ENCODE data around the gene RUNX3. TPM values are rescaled to one million over a fixed set of nuclear protein-coding genes. Genes with fewer than 3 reads are reported as not detected.

RUNX3 gene
- total RNA-seq, 1 experiment from 2014 or later = 1.5 TPM

- peaks cover 16% of the 10 kb centered on the region for H3K36me3 Mint-ChIP-seq
- CTCF ChIA-PET = no interaction called here
- POLR2A ChIA-PET = no interaction called here
- no peak overlapping the region for H3K4me3 Mint-ChIP-seq
- peaks cover 42% of the 10 kb centered on the region for H3K9me3 Mint-ChIP-seq
- TF ChIP-seq AFF4 (CRISPR knock-in tag; IDR thresholded peaks at IDR 0.05; ENCODE audit: borderline replicate concordance) (no peak), ATF1 (CRISPR knock-in tag; IDR thresholded peaks at IDR 0.05) (no peak), USF1 (CRISPR knock-in tag; IDR thresholded peaks at IDR 0.05) (no peak), NR2C2 (CRISPR knock-in tag; IDR thresholded peaks at IDR 0.05) (no peak), SMAD4 (CRISPR knock-in tag; IDR thresholded peaks at IDR 0.05) (no peak), KAT7 (CRISPR knock-in tag; IDR thresholded peaks at IDR 0.05; ENCODE audit: borderline replicate concordance) (no peak), JAZF1 (CRISPR knock-in tag; IDR thresholded peaks at IDR 0.05) (no peak), AR (CRISPR knock-in tag; IDR thresholded peaks at IDR 0.05) (no peak), ZNF121 (CRISPR knock-in tag; IDR thresholded peaks at IDR 0.05) (no peak)
- H3K4me1 Mint-ChIP-seq = no peaks in the 10 kb centered on the region
- DNase-seq (ENCODE audit: low spot score) (no peak), ATAC-seq (no peak)
- no peak overlapping the region for H3K27ac Mint-ChIP-seq
- H3K27me3 Mint-ChIP-seq (ENCODE audit: low read depth) = peaks cover 9% of the 10 kb centered on the region
Observed at GRCh38 chr1:24890887-24891286, 39.2 kb downstream of the RUNX3 start.

- POLR2A ChIA-PET = no interaction called here
- Mint-ChIP-seq H3K27me3 (ENCODE audit: low read depth) (peaks cover 16% of the 10 kb centered on the region), H3K36me3 (peaks cover 16% of the 10 kb centered on the region), H3K4me1 (no peaks in the 10 kb centered on the region), H3K27ac (no peak overlapping the region), H3K9me3 (peaks cover 42% of the 10 kb centered on the region), H3K4me3 (no peak overlapping the region)
- CTCF ChIA-PET = interaction anchor here (1.4 to 3.2 kb wide), 2 partner anchors 10 to 201 kb away, joined by 4 to 12 read pairs; no protein-coding TSS in a partner anchor
- TF ChIP-seq SP1 (CRISPR knock-in tag; conservative IDR thresholded peaks at IDR 0.05) (no peak), RORB (CRISPR knock-in tag; IDR thresholded peaks at IDR 0.05) (no peak), ZNF232 (CRISPR knock-in tag; IDR thresholded peaks at IDR 0.05) (no peak), ATF6 (CRISPR knock-in tag; IDR thresholded peaks at IDR 0.05) (no peak), ZBTB43 (CRISPR knock-in tag; IDR thresholded peaks at IDR 0.05) (no peak), ZNF425 (CRISPR knock-in tag; conservative IDR thresholded peaks at IDR 0.05) (no peak), KAT7 (CRISPR knock-in tag; IDR thresholded peaks at IDR 0.05; ENCODE audit: borderline replicate concordance) (no peak)
- ATAC-seq (no peak), DNase-seq (ENCODE audit: low spot score) (no peak)
Observed at GRCh38 chr1:24888971-24889676, 41.0 kb downstream of the RUNX3 start.

Data from WTC11 (cell line).